ENCODE data around the gene HAVCR2. TPM values are rescaled to one million over a fixed set of nuclear protein-coding genes. Genes with fewer than 3 reads are reported as not detected.
A peak's percentile ranks its signal among the peaks of the same experiment; 100 is the strongest.

Gene HAVCR2
- total and polyA plus RNA-seq, 2 of the 13 experiments (the other 11 are each of a cell fraction or from before 2014, with no cell fraction given), result 0.07 to 0.16 TPM

DNA sequence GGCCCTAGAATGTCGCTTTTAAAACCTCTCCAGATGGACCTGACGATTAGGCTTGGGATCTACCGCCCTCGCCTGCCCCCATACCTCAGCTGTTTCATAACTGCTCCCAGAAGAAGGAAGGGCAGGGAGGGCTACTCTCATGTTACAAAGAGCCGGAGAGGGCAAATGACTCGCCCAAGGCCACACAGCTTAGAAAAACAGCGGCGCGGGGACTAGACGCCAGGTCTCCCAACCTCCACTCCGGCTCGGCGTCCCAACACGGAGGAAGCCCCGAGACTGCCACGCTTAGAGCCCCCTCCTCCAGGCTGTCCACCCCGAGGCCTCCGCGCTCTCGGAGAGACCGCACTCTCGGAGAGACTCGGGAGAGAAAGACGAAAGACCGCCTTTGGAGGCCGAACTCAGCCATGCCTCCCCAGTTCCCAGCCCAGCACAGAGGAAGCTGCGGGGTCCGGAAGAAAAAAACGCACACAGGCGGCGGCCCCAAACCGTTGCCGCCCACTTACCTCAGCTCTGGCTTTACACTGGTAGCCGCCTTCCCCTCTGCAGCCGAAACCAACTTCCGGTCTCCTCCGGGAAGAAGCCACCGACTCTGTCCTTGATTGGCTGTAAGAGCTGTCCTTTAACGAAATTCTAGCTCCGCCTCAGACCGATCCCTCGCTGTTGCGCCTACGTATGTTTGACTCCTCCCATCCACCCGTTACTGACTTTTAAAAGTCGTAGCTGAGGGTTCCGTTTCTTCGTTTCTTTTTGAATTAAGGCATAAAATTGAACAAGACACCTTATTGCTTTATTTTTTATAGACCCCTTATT lies 33.7 kb upstream of the HAVCR2 start, which contains the start of gene MED7 (continued):
- TF ChIP-seq ADNP (CRISPR knock-in tag; IDR thresholded peaks at IDR 0.05) (no peak), KMT2A (CRISPR knock-in tag; IDR thresholded peaks at IDR 0.05) (peak; percentile 57), ZNF75D (CRISPR knock-in tag; IDR thresholded peaks at IDR 0.05; ENCODE audit: borderline replicate concordance) (no peak), ZBTB42 (CRISPR knock-in tag; IDR thresholded peaks at IDR 0.05) (no peak), RARA (CRISPR knock-in tag; IDR thresholded peaks at IDR 0.05) (no peak), TP53 (CRISPR knock-in tag; conservative IDR thresholded peaks at IDR 0.05) (no peak), PHF5A (CRISPR knock-in tag; IDR thresholded peaks at IDR 0.05; ENCODE audit: low read depth, unreplicated experiment) (no peak), FOXP1 (IDR thresholded peaks at IDR 0.05) (no peak), FOXP1 (CRISPR knock-in tag; IDR thresholded peaks at IDR 0.05) (no peak), TOE1 (CRISPR knock-in tag; IDR thresholded peaks at IDR 0.05) (no peak), ZNF761 (CRISPR knock-in tag; conservative IDR thresholded peaks at IDR 0.05) (no peak), ATF1 (CRISPR knock-in tag; IDR thresholded peaks at IDR 0.05) (peak; percentile 76; the same call in 1 of the 2 replicates), ZNF720 (CRISPR knock-in tag; IDR thresholded peaks at IDR 0.05) (no peak), RFX3 (CRISPR knock-in tag; IDR thresholded peaks at IDR 0.05) (no peak), SALL1 (CRISPR knock-in tag; IDR thresholded peaks at IDR 0.05) (peak; percentile 31; the same call in 1 of the 2 replicates), PTBP1 (IDR thresholded peaks at IDR 0.05; ENCODE audit: low read depth, low read length, poor library complexity, severe bottlenecking) (no peak), NCOA2 (CRISPR knock-in tag; IDR thresholded peaks at IDR 0.05) (no peak)
- TF ChIP-seq, protein P1, sequence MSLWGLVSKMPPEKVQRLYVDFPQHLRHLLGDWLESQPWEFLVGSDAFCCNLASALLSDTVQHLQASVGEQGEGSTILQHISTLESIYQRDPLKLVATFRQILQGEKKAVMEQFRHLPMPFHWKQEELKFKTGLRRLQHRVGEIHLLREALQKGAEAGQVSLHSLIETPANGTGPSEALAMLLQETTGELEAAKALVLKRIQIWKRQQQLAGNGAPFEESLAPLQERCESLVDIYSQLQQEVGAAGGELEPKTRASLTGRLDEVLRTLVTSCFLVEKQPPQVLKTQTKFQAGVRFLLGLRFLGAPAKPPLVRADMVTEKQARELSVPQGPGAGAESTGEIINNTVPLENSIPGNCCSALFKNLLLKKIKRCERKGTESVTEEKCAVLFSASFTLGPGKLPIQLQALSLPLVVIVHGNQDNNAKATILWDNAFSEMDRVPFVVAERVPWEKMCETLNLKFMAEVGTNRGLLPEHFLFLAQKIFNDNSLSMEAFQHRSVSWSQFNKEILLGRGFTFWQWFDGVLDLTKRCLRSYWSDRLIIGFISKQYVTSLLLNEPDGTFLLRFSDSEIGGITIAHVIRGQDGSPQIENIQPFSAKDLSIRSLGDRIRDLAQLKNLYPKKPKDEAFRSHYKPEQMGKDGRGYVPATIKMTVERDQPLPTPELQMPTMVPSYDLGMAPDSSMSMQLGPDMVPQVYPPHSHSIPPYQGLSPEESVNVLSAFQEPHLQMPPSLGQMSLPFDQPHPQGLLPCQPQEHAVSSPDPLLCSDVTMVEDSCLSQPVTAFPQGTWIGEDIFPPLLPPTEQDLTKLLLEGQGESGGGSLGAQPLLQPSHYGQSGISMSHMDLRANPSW (CRISPR knock-in tag; IDR thresholded peaks at IDR 0.05; ENCODE audit: borderline replicate concordance), result 0 out of 2 replicates have a peak, but pooled peaks have one; percentile 26
- TF ChIP-seq, protein P2, sequence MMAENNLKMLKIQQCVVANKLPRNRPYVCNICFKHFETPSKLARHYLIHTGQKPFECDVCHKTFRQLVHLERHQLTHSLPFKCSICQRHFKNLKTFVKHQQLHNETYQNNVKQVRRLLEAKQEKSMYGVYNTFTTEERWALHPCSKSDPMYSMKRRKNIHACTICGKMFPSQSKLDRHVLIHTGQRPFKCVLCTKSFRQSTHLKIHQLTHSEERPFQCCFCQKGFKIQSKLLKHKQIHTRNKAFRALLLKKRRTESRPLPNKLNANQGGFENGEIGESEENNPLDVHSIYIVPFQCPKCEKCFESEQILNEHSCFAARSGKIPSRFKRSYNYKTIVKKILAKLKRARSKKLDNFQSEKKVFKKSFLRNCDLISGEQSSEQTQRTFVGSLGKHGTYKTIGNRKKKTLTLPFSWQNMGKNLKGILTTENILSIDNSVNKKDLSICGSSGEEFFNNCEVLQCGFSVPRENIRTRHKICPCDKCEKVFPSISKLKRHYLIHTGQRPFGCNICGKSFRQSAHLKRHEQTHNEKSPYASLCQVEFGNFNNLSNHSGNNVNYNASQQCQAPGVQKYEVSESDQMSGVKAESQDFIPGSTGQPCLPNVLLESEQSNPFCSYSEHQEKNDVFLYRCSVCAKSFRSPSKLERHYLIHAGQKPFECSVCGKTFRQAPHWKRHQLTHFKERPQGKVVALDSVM (CRISPR knock-in tag; IDR thresholded peaks at IDR 0.05), result peak; percentile 71; the same call in 1 of the 2 replicates
- TF ChIP-seq, protein P3, sequence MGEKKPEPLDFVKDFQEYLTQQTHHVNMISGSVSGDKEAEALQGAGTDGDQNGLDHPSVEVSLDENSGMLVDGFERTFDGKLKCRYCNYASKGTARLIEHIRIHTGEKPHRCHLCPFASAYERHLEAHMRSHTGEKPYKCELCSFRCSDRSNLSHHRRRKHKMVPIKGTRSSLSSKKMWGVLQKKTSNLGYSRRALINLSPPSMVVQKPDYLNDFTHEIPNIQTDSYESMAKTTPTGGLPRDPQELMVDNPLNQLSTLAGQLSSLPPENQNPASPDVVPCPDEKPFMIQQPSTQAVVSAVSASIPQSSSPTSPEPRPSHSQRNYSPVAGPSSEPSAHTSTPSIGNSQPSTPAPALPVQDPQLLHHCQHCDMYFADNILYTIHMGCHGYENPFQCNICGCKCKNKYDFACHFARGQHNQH (CRISPR knock-in tag; IDR thresholded peaks at IDR 0.05), result peak; percentile 71; the same call in 1 of the 2 replicates
- TF ChIP-seq, protein P4, sequence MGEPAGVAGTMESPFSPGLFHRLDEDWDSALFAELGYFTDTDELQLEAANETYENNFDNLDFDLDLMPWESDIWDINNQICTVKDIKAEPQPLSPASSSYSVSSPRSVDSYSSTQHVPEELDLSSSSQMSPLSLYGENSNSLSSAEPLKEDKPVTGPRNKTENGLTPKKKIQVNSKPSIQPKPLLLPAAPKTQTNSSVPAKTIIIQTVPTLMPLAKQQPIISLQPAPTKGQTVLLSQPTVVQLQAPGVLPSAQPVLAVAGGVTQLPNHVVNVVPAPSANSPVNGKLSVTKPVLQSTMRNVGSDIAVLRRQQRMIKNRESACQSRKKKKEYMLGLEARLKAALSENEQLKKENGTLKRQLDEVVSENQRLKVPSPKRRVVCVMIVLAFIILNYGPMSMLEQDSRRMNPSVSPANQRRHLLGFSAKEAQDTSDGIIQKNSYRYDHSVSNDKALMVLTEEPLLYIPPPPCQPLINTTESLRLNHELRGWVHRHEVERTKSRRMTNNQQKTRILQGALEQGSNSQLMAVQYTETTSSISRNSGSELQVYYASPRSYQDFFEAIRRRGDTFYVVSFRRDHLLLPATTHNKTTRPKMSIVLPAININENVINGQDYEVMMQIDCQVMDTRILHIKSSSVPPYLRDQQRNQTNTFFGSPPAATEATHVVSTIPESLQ (CRISPR knock-in tag; conservative IDR thresholded peaks at IDR 0.05), result no peak

Measured in HepG2 (cell line).